Transverse colon (tissue), 4 donors: ENCODE measurements around the gene MICAL2. TPM values are rescaled to one million over a fixed set of nuclear protein-coding genes. Genes with fewer than 3 reads are reported as not detected.

Experiments used
- DNase-seq: peaks from one replicate; pipeline ENCODE4 v3.0.0-alpha.2; 2019
- H3K27ac ChIP-seq, 4 donors: fragments of 200-600 bp; sonication (generic); 2 replicates each; pipeline ENCODE4 v1.5.1; 2016 to 2018; ENCODE audit warnings: inconsistent platforms in 4 of 4
- H3K27me3 ChIP-seq: fragments of 200-600 bp; sonication (generic); 2 replicates; pipeline ENCODE4 v1.5.1; 2017; ENCODE audit warnings: inconsistent platforms
- H3K36me3 ChIP-seq, 4 donors: fragments of 200-600 bp; sonication (generic); 2 replicates each; pipeline ENCODE4 v1.5.1; 2017 to 2019; ENCODE audit warnings: inconsistent platforms in 4 of 4
- H3K4me1 ChIP-seq, 4 donors: fragments of 200-600 bp; sonication (generic); 2 replicates each; pipeline ENCODE4 v1.5.1; 2017 to 2020; ENCODE audit warnings: inconsistent platforms in 4 of 4
- H3K4me3 ChIP-seq, 4 donors: fragments of 200-600 bp; sonication (generic); 1 replicate in 1 of 4; 2 replicates in 3 of 4; pipeline versions ENCODE4 v1.5.1 to v1.6.1; 2017 to 2019; ENCODE audit warnings: inconsistent platforms in 4 of 4
- H3K9me3 ChIP-seq, 2 donors: fragments of 200-600 bp; sonication (generic); 2 replicates each; pipeline ENCODE4 v1.5.1; 2017 to 2019; ENCODE audit warnings: inconsistent platforms in 2 of 2
- EP300 ChIP-seq: sonication (generic); formaldehyde crosslinking; IDR thresholded peaks from one replicate; pipeline ENCODE4 v1.6.1; 2017; ENCODE audit warnings: antibody characterized with exemption, low read depth
- POLR2A ChIP-seq: fragments of 450-650 bp; IDR thresholded peaks from one replicate; pipeline ENCODE4 v1.6.1; 2016; ENCODE audit warnings: antibody characterized with exemption, mild to moderate bottlenecking, moderate library complexity
- POLR2AphosphoS5 ChIP-seq, 3 donors: sonication (generic); formaldehyde crosslinking; IDR thresholded peaks; one replicate each; pipeline ENCODE4 v1.6.1; 2016; ENCODE audit warnings: antibody characterized with exemption in 3 of 3
- WGBS, 2 donors: methylation state at CpG; one replicate each; pipeline ENCODE4 v1.1.5; 2018; ENCODE audit warnings: low coverage in 1 of 2; 5-methylcytosine and 5-hydroxymethylcytosine counted together
- in situ Hi-C, 4 donors: fragments of 200-750 bp; cut with MboI; loops; one replicate each; pipeline versions ENCODE4 v1.15.0 to v1.15.1; 2017; ENCODE audit warnings: low sequenced_read_pairs in 3 of 4, low pct_ligation_motif_present in 1 of 4, low pct_unique_long_range_greater_than_20kb in 1 of 4
- intact Hi-C: fragments of 100-400 bp; cut with DNase I; formaldehyde crosslinking; loops from one replicate; pipeline ENCODE4 v1.15.1; 2023; ENCODE audit warnings: low total_unique reads
- total RNA-seq, 4 donors: library from RNA; depleted of rRNA; stranded (reverse); fragments of >200 nt; gene quantifications; one replicate each; pipeline ENCODE4 v1.1.0, GENCODE V29; 2016
- TF ChIP-seq, protein P1 (sequence below), 5 experiments: fragments of 200-600 bp in 3 of 5; fragments of 450-650 bp in 2 of 5; sonication (generic) in 3 of 5; IDR thresholded peaks; 1 replicate in 2 of 5; 2 replicates in 3 of 5; pipeline ENCODE4 v1.5.1; 2016 to 2017; ENCODE audit warnings: antibody characterized with exemption in 5 of 5, inconsistent platforms in 3 of 5, mild to moderate bottlenecking in 2 of 5, moderate library complexity in 1 of 5

MICAL2 gene
- total RNA-seq, 4 donors from 2014 or later, result 309 to 483 (median 316) TPM

DNA sequence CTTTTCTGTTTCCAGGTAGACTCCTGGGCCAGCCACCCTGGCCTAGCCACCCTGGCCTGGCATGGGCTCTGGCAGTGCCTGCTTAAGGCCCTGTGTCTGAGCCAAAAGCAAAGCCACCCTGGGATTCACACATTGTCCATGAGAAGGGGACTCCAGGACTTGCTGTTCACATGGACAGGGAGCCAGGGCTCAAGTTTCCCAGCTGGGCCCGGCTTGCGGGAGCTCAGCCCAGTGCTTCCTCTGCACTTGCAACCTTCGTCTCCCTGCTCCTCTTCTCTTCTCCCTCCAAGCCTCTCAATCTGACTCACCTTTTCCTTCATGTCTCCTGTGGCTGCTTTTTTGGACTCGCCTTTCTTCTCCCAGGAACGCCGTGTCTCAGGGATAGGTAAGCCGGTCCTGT, 130.3 kb downstream of the MICAL2 start:
- Histone ChIP-seq H3K27me3 (no peaks in the 10 kb centered on the region), H3K4me1 (peaks cover 10 to 52% (median 19%) of the 10 kb centered on the region in 4 donors), H3K27ac (peak overlapping the region; percentile 26 to 80 (median 73)), H3K4me3 (no peak overlapping the region), H3K36me3 (peaks cover 0 to 10% (median 4%) of the 10 kb centered on the region in 4 donors), H3K9me3 (no peaks in the 10 kb centered on the region)
- TF ChIP-seq, protein P1, sequence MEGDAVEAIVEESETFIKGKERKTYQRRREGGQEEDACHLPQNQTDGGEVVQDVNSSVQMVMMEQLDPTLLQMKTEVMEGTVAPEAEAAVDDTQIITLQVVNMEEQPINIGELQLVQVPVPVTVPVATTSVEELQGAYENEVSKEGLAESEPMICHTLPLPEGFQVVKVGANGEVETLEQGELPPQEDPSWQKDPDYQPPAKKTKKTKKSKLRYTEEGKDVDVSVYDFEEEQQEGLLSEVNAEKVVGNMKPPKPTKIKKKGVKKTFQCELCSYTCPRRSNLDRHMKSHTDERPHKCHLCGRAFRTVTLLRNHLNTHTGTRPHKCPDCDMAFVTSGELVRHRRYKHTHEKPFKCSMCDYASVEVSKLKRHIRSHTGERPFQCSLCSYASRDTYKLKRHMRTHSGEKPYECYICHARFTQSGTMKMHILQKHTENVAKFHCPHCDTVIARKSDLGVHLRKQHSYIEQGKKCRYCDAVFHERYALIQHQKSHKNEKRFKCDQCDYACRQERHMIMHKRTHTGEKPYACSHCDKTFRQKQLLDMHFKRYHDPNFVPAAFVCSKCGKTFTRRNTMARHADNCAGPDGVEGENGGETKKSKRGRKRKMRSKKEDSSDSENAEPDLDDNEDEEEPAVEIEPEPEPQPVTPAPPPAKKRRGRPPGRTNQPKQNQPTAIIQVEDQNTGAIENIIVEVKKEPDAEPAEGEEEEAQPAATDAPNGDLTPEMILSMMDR (IDR thresholded peaks at IDR 0.05), result no peak
- TF ChIP-seq POLR2AphosphoS5 (IDR thresholded peaks at IDR 0.05) (no peak), EP300 (no peak), POLR2A (no peak)
- 87 to 91% methylated on average over 6 to 7 of the region's 7 CpGs for WGBS, 2 donors
- intact Hi-C loops (no loop called here), in situ Hi-C loops (loop anchor here (25.0 kb wide), 2 partner anchors 178 to 428 kb away; no protein-coding TSS in a partner anchor)
- no peak for DNase-seq

DNA sequence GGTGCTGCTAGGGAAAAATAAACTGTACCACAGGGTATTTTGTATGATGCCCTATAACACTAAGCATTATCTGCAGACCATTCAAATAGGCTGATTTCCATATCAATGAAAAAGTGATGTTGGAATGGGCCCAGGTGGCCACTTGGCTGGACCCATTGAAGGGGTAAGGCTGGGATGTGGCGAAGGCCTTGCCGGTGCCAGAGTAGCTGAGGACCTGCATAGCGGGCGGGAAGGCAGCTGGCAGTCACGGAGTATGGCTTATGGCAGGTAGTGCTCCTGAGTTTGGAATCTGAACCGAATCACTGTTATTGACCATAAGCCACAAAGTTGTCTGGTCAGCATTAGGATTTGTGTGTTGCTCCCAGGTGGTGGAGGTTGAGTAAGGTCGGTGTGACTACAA, 131.0 kb downstream of the MICAL2 start:
- Histone ChIP-seq H3K9me3 (no peaks in the 10 kb centered on the region), H3K27me3 (no peaks in the 10 kb centered on the region), H3K36me3 (peaks cover 0 to 10% (median 4%) of the 10 kb centered on the region in 4 donors), H3K27ac (no peak overlapping the region), H3K4me3 (no peak overlapping the region), H3K4me1 (peaks cover 10 to 44% (median 15%) of the 10 kb centered on the region in 4 donors)
- intact Hi-C loops, result no loop called here
- no peak for TF ChIP-seq EP300
- TF ChIP-seq POLR2AphosphoS5 (IDR thresholded peaks at IDR 0.05), result no peak
- no peak for TF ChIP-seq POLR2A
- TF ChIP-seq, protein P1 (IDR thresholded peaks at IDR 0.05), result no peak
- in situ Hi-C loops, result loop anchor here (25.0 kb wide), 2 partner anchors 179 to 429 kb away; no protein-coding TSS in a partner anchor
- no peak for DNase-seq
- WGBS, 2 donors, result 80 to 100% methylated on average over 1 to 7 of the region's 7 CpGs

DNA sequence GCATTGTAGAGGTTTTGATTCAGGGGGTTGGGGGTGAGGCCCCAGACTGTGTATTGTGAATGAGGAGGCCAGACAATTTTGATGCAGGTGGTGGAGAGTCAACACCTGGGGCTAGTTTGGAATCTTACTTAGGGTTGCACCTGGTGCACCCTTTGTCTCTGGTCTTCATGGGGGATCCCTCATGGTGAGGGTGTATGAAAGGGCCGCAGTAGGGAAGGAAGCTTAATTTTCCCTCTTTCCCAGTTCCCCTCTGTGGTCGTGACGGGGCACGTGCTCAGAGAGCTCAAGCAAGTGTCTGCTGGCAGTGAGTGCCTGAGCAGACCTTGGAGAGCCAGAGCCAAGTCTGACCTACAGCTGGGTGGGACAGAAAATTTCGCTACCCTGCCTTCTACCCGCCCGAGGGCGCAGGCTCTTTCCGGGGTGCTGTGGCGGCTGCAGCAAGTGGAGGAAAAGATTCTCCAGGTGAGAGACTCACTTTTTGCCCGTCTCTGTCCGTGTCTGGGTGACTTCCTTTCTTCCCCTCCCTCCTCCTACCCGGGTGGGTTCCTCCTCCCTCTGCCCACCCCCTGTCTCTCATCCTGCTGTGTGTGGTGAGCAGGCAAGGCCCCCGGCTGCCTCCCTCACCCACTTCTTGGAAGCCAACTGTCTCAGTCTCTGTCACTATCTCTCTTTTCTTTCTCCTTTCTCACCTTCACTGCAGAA, 131.7 kb downstream of the MICAL2 start:
- TF ChIP-seq EP300 (no peak), POLR2A (no peak), POLR2AphosphoS5 (IDR thresholded peaks at IDR 0.05) (no peak)
- TF ChIP-seq, protein P1 (IDR thresholded peaks at IDR 0.05), result no peak
- Histone ChIP-seq H3K27me3 (no peaks in the 10 kb centered on the region), H3K9me3 (no peaks in the 10 kb centered on the region), H3K27ac (no peak overlapping the region), H3K4me1 (peaks cover 12 to 41% (median 15%) of the 10 kb centered on the region in 4 donors), H3K36me3 (peaks cover 0 to 10% (median 4%) of the 10 kb centered on the region in 4 donors), H3K4me3 (no peak overlapping the region)
- in situ Hi-C loops (loop anchor here (25.0 kb wide), 2 partner anchors 180 to 430 kb away; no protein-coding TSS in a partner anchor), intact Hi-C loops (no loop called here)
- DNase-seq, result no peak
- 81% methylated on average over 14 of the region's 14 CpGs; no CpG with 5 or more reads in 1 of the 2 donors for WGBS, 2 donors

DNA sequence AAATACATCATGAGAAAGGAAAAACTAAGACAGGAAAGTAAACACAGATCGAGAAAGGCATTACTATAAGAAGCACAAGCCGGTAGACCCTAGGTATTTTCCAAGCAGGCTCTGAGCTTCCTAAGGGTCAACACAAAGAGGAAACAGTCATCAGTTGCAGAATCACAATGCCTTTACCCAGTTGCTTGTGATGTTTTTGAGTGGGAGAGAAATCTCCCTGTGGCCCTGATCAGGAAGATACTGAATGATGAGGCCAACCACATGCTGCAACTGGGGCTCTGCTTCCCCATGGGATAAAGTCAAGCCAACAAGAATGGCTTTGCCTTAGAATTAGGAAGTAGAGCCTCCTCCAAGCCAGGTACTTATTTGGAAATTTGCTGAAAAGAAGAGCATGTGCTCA, 132.6 kb downstream of the MICAL2 start:
- H3K27ac ChIP-seq, result peak overlapping the region in 1 of 4 donors; percentile 3
- peaks cover 0 to 10% (median 4%) of the 10 kb centered on the region in 4 donors for H3K36me3 ChIP-seq
- TF ChIP-seq EP300, result no peak
- TF ChIP-seq POLR2AphosphoS5 (IDR thresholded peaks at IDR 0.05), result no peak
- no peak for TF ChIP-seq POLR2A
- TF ChIP-seq, protein P1 (IDR thresholded peaks at IDR 0.05), result no peak

More for the DNA sequence above, 132.6 kb downstream of the MICAL2 start:
- in situ Hi-C loops, result loop anchor here (25.0 kb wide), 2 partner anchors 181 to 431 kb away; no protein-coding TSS in a partner anchor
- H3K4me1 ChIP-seq, result peaks cover 20 to 49% (median 22%) of the 10 kb centered on the region in 4 donors
- no peak overlapping the region for H3K4me3 ChIP-seq
- intact Hi-C loops, result no loop called here
- 90 to 95% methylated on average over 2 of the region's 2 CpGs for WGBS, 2 donors
- H3K27me3 ChIP-seq, result no peaks in the 10 kb centered on the region
- no peaks in the 10 kb centered on the region for H3K9me3 ChIP-seq
- no peak for DNase-seq
